A549 (cell line): ENCODE measurements around the gene NFASC. TPM values are rescaled to one million over a fixed set of nuclear protein-coding genes. Genes with fewer than 3 reads are reported as not detected.

ENCODE experiments used
- ATAC-seq, 2 experiments: fragments of 200-7000 bp in 1 of 2; fragments of >200 bp in 1 of 2; cut with Nextera tagmentation in 1 of 2; cut with Tn5 transposase in 1 of 2; 3 replicates each; pipeline versions ENCODE4 v1.8.0 to v1.9.1; 2018 to 2020; ENCODE audit warnings: mild to moderate bottlenecking in 1 of 2, moderate library complexity in 1 of 2
- CTCF ChIA-PET: fragments of 300-600 bp; sonication (Branson Sonifier 250); formaldehyde crosslinking; extraction: SDS; loops from one replicate; lab custom pipeline; 2021; ENCODE audit warnings: antibody characterized with exemption, inconsistent platforms; lab: Yijun Ruan, JAX
- POLR2A ChIA-PET: fragments of 350-600 bp; formaldehyde crosslinking; extraction: SDS; loops from one replicate; lab custom pipeline; 2021; ENCODE audit warnings: antibody characterized with exemption, inconsistent platforms; lab: Yijun Ruan, JAX
- DNase-seq, 2 experiments: peaks; one replicate each; pipeline versions ENCODE4 v3.0.0 to v3.0.0-alpha.2; 2011 to 2016; ENCODE audit warnings: low read depth in 1 of 2, low spot score in 1 of 2
- FAIRE-seq: peaks from 2 replicates; lab custom pipeline; 2011; peaks lifted over from hg19 to GRCh38; lab: Jason Lieb, UNC
- H3K27ac ChIP-seq, 2 experiments: fragments of >200 bp; sonication (Bioruptor Twin); formaldehyde crosslinking; 3 replicates each; pipeline ENCODE4 v1.5.1; 2016 to 2017
- H3K4me1 ChIP-seq: fragments of >200 bp; sonication (Bioruptor Twin); formaldehyde crosslinking; 3 replicates; pipeline ENCODE4 v1.6.1; 2016
- H3K4me2 ChIP-seq: fragments of >200 bp; sonication (Bioruptor Twin); formaldehyde crosslinking; 3 replicates; pipeline ENCODE4 v1.6.1; 2016
- H3K4me3 ChIP-seq: fragments of >200 bp; sonication (Bioruptor Twin); formaldehyde crosslinking; 3 replicates; pipeline ENCODE4 v1.5.1; 2016
- H3K9me3 ChIP-seq: fragments of >200 bp; sonication (Bioruptor Twin); formaldehyde crosslinking; 3 replicates; pipeline ENCODE4 v1.6.1; 2016
- BHLHE40 ChIP-seq: IDR thresholded peaks from 2 replicates; pipeline ENCODE4 v1.6.1; 2012; ENCODE audit warnings: low read depth, low read length, inconsistent platforms
- CBX8 ChIP-seq: fragments of 200-600 bp; sonication (generic); IDR thresholded peaks from 2 replicates; pipeline ENCODE4 v1.6.1; 2016
- CHD4 ChIP-seq: fragments of 200-600 bp; sonication (generic); IDR thresholded peaks from 2 replicates; pipeline ENCODE4 v1.6.1; 2016; ENCODE audit warnings: antibody characterized with exemption, mild to moderate bottlenecking, borderline replicate concordance
- EHMT2 ChIP-seq: fragments of 200-600 bp; sonication (generic); IDR thresholded peaks from 2 replicates; pipeline ENCODE4 v1.6.1; 2016; ENCODE audit warnings: antibody characterized with exemption, low read depth, mild to moderate bottlenecking, moderate library complexity
- EP300 ChIP-seq, 2 experiments: fragments of >200 bp; sonication (Bioruptor Twin); formaldehyde crosslinking; IDR thresholded peaks; 2 replicates in 1 of 2; 3 replicates in 1 of 2; pipeline ENCODE4 v1.6.1; 2016 to 2017
- ESRRA ChIP-seq: fragments of 150-350 bp; IDR thresholded peaks from 2 replicates; pipeline ENCODE4 v1.6.1; 2014; ENCODE audit warnings: mild to moderate bottlenecking, low read length, borderline replicate concordance
- FOXS1 ChIP-seq: fragments of 250-450 bp; sonication (Bioruptor Pico); IDR thresholded peaks from 2 replicates; pipeline ENCODE4 v1.5.0; 2020; ENCODE audit warnings: mild to moderate bottlenecking, moderate library complexity
- GATA3 ChIP-seq: IDR thresholded peaks from 2 replicates; pipeline ENCODE4 v1.6.1; 2012; ENCODE audit warnings: borderline replicate concordance
- HEYL ChIP-seq: fragments of 250-450 bp; sonication (Bioruptor Pico); IDR thresholded peaks from 2 replicates; pipeline ENCODE4 v1.8.0; 2021; ENCODE audit warnings: mild to moderate bottlenecking, moderate library complexity
- HOXB5 ChIP-seq: fragments of 250-450 bp; sonication (Bioruptor Pico); IDR thresholded peaks from 2 replicates; pipeline ENCODE4 v1.5.0; 2020; ENCODE audit warnings: mild to moderate bottlenecking, moderate library complexity
- JUN ChIP-seq, 2 experiments: fragments of >200 bp; sonication (Bioruptor Twin); formaldehyde crosslinking; IDR thresholded peaks; 2 replicates in 1 of 2; 3 replicates in 1 of 2; pipeline ENCODE4 v1.6.1; 2016 to 2017
- JUNB ChIP-seq: fragments of >200 bp; sonication (Bioruptor Twin); formaldehyde crosslinking; IDR thresholded peaks from 2 replicates; pipeline ENCODE4 v1.6.1; 2016
- MAFK ChIP-seq: fragments of 450-650 bp; IDR thresholded peaks from 2 replicates; pipeline ENCODE4 v1.6.1; 2014; ENCODE audit not compliant: partially characterized antibody
- MAZ ChIP-seq: fragments of 150-350 bp; IDR thresholded peaks from 2 replicates; pipeline ENCODE4 v1.6.1; 2014; ENCODE audit warnings: antibody characterized with exemption, low read depth, low read length, borderline replicate concordance
- MYC ChIP-seq: IDR thresholded peaks from 2 replicates; pipeline ENCODE4 v1.6.1; 2012; ENCODE audit warnings: mild to moderate bottlenecking, inconsistent platforms, low read length, improper control_type of control experiment, borderline replicate concordance
- PHF8 ChIP-seq: fragments of 200-600 bp; sonication (generic); IDR thresholded peaks from 2 replicates; pipeline ENCODE4 v1.6.1; 2016; ENCODE audit warnings: low read depth, mild to moderate bottlenecking, antibody characterized with exemption, moderate library complexity, borderline replicate concordance
- POLR2A ChIP-seq: IDR thresholded peaks from 2 replicates; pipeline ENCODE4 v1.6.1; 2012; ENCODE audit warnings: mild to moderate bottlenecking, low read length
- POLR2AphosphoS2 ChIP-seq: conservative IDR thresholded peaks from 2 replicates; pipeline ENCODE4 v1.6.1; 2012; ENCODE audit warnings: low read length, improper control_type of control experiment, inconsistent platforms
- RFX5 ChIP-seq: fragments of 450-650 bp; IDR thresholded peaks from 2 replicates; pipeline ENCODE4 v1.7.1; 2014; ENCODE audit warnings: antibody characterized with exemption, mild to moderate bottlenecking, moderate library complexity
- SMC3 ChIP-seq: fragments of >200 bp; sonication (Bioruptor Twin); formaldehyde crosslinking; IDR thresholded peaks from 3 replicates; pipeline ENCODE4 v1.6.1; 2018; ENCODE audit warnings: inconsistent platforms
- SREBF2 ChIP-seq: fragments of 450-650 bp; IDR thresholded peaks from 2 replicates; pipeline ENCODE4 v1.6.1; 2014; ENCODE audit warnings: mild to moderate bottlenecking, moderate library complexity
- ZFP36 ChIP-seq: fragments of 450-650 bp; IDR thresholded peaks from 2 replicates; pipeline ENCODE4 v1.6.1; 2014; ENCODE audit warnings: borderline replicate concordance; ENCODE audit not compliant: partially characterized antibody
- WGBS: methylation state at CpG from one replicate; pipeline ENCODE4 v1.1.6; 2017; ENCODE audit errors: missing lambda C conversion rate; 5-methylcytosine and 5-hydroxymethylcytosine counted together
- polyA plus RNA-seq, 4 experiments: library from polyadenylated mRNA; depleted of rRNA in 3 of 4; stranded (reverse); fragments of >200 nt; fragmentation: RNase III in 1 of 4; extraction: RNeasy Plus Mini Kit Qiagen cat#74134 plus additional on column Dnase treatment in 1 of 4; gene quantifications; 2 replicates in 3 of 4; 3 replicates in 1 of 4; pipeline ENCODE4 v1.2.3, GENCODE V29; 2011 to 2017
- TF ChIP-seq, protein P1 (sequence below): fragments of >200 bp; sonication (Bioruptor Twin); formaldehyde crosslinking; IDR thresholded peaks from 3 replicates; pipeline ENCODE4 v1.6.1; 2016
- TF ChIP-seq, protein P2 (sequence below): IDR thresholded peaks from 2 replicates; pipeline ENCODE4 v1.6.1; 2012; ENCODE audit warnings: low read depth, borderline replicate concordance
- TF ChIP-seq, protein P3 (sequence below): IDR thresholded peaks from 2 replicates; pipeline ENCODE4 v1.6.1; 2012
- TF ChIP-seq, protein P4 (sequence below): fragments of 150-350 bp; IDR thresholded peaks from 2 replicates; pipeline ENCODE4 v1.6.1; 2014; ENCODE audit warnings: low read depth, mild to moderate bottlenecking, low read length

Gene NFASC
- polyA plus RNA-seq, 2 of the 4 experiments (the other 2 are of a cell fraction): 0.27 to 0.39 TPM

DNA sequence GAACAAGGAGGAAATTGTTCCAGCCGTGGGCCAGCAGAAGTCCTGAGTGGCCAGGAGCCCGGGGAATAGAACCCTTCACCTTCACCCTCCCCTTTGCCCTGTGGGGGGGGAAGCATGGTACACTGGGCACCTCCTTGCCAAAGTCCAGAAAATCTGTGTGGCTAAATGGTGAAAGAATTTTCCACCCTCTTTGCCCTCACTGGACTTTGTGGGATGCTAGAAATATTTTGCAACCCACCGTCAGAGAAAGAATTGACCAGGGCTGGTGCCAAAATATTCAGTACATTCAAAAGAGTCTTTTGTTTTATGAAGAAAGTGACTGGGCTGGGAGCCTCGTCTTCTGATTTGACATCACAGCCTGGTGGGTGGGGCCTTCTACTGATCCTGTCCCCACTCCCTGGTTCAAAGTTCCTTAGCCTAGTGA, 14.6 kb downstream of the NFASC start:
- Histone ChIP-seq H3K4me2 (no peak overlapping the region), H3K4me1 (no peaks in the 10 kb centered on the region), H3K27ac (no peak overlapping the region), H3K4me3 (no peak overlapping the region), H3K9me3 (no peaks in the 10 kb centered on the region)
- TF ChIP-seq GATA3 (no peak), MAFK (no peak), SREBF2 (no peak), PHF8 (no peak), BHLHE40 (no peak), HOXB5 (no peak)
- TF ChIP-seq, protein P1, sequence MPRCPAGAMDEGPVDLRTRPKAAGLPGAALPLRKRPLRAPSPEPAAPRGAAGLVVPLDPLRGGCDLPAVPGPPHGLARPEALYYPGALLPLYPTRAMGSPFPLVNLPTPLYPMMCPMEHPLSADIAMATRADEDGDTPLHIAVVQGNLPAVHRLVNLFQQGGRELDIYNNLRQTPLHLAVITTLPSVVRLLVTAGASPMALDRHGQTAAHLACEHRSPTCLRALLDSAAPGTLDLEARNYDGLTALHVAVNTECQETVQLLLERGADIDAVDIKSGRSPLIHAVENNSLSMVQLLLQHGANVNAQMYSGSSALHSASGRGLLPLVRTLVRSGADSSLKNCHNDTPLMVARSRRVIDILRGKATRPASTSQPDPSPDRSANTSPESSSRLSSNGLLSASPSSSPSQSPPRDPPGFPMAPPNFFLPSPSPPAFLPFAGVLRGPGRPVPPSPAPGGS: no peak
- FAIRE-seq (no peak), DNase-seq (no peak), ATAC-seq (no peak)
- POLR2A ChIA-PET: interaction anchor here (0.6 kb wide), 1 partner anchor 291 kb away, joined by 8 read pairs; no protein-coding TSS in a partner anchor
- CTCF ChIA-PET: interaction anchor here (1.1 kb wide), 1 partner anchor 19 kb away, joined by 4 read pairs; no protein-coding TSS in a partner anchor
- 32% methylated on average over 4 of the region's 4 CpGs for WGBS

DNA sequence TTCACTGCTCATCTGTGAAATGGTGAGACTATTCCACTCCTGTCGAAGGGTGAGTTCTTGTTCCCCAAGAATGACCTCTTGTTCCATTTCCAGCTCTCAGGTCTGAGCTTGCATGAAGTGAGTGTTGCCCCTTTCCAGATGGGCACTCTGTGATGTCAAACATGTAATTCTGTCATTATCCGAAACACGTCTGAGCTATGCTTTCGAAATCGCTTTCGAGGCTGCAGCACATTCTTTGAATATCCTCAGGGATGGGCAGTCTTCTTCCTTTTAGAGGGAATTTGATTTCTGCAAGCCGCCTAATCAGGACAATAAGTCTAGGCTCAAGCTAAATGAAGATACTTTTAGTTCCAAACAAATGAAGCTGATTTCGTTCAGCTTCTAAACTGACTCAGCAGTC, 15.1 kb downstream of the NFASC start:
- POLR2A ChIA-PET: interaction anchor here (0.6 kb wide), 1 partner anchor 291 kb away, joined by 8 read pairs; no protein-coding TSS in a partner anchor
- FAIRE-seq: no peak
- ATAC-seq: no peak
- 65% methylated on average over 8 of the region's 8 CpGs for WGBS
- Histone ChIP-seq H3K4me3 (no peak overlapping the region), H3K27ac (no peak overlapping the region), H3K4me1 (no peaks in the 10 kb centered on the region), H3K4me2 (no peak overlapping the region), H3K9me3 (no peaks in the 10 kb centered on the region)
- TF ChIP-seq MAZ: no peak
- no peak for TF ChIP-seq JUNB
- no peak for TF ChIP-seq SMC3
- TF ChIP-seq EP300 (IDR thresholded peaks at IDR 0.05): no peak
- TF ChIP-seq, protein P2, sequence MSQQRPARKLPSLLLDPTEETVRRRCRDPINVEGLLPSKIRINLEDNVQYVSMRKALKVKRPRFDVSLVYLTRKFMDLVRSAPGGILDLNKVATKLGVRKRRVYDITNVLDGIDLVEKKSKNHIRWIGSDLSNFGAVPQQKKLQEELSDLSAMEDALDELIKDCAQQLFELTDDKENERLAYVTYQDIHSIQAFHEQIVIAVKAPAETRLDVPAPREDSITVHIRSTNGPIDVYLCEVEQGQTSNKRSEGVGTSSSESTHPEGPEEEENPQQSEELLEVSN: no peak
- no peak for TF ChIP-seq PHF8
- TF ChIP-seq ESRRA: no peak
- TF ChIP-seq CBX8: no peak
- TF ChIP-seq FOXS1 (CRISPR knock-in tag): no peak
- no peak for TF ChIP-seq RFX5
- TF ChIP-seq CHD4: no peak
- TF ChIP-seq POLR2A: no peak
- TF ChIP-seq BHLHE40: no peak
- TF ChIP-seq GATA3: no peak
- TF ChIP-seq, protein P3, sequence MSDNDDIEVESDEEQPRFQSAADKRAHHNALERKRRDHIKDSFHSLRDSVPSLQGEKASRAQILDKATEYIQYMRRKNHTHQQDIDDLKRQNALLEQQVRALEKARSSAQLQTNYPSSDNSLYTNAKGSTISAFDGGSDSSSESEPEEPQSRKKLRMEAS: no peak
- no peak for DNase-seq
- CTCF ChIA-PET: interaction anchor here (1.1 kb wide), 1 partner anchor 19 kb away, joined by 4 read pairs; no protein-coding TSS in a partner anchor

DNA sequence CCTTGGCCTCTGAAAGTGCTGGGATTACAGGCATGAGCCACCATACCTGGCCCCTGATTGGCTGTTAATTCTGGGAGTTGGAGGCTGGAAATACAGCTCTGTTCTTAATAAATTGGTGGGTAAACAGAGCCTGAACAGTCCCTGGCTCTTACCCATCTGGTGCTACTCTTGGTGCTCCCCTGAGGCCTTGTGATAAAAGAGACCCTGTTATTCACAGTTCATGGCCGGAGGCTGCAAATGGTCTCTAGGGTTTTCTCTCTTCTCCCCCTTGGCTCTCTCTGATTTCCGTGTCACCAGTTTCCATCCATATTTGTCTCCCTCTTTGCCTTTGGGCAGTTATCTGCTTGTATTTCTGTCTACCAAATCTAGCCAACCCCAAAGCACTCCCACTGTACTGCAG, 17.2 kb downstream of the NFASC start:
- no peak for TF ChIP-seq ZFP36
- no peak for TF ChIP-seq POLR2AphosphoS2
- TF ChIP-seq JUNB: no peak
- TF ChIP-seq EHMT2: no peak
- TF ChIP-seq JUN (IDR thresholded peaks at IDR 0.05): no peak
- TF ChIP-seq, protein P4, sequence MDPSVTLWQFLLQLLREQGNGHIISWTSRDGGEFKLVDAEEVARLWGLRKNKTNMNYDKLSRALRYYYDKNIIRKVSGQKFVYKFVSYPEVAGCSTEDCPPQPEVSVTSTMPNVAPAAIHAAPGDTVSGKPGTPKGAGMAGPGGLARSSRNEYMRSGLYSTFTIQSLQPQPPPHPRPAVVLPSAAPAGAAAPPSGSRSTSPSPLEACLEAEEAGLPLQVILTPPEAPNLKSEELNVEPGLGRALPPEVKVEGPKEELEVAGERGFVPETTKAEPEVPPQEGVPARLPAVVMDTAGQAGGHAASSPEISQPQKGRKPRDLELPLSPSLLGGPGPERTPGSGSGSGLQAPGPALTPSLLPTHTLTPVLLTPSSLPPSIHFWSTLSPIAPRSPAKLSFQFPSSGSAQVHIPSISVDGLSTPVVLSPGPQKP: no peak
- no peak for TF ChIP-seq HEYL (CRISPR knock-in tag)
- no peak for TF ChIP-seq MYC
- TF ChIP-seq, all 56 proteins: peak for 0
- DNase-seq: no peak
- no peaks in the 10 kb centered on the region for H3K4me1 ChIP-seq
- H3K27ac ChIP-seq: no peak overlapping the region
- POLR2A ChIA-PET: no interaction called here
- WGBS: 75% methylated on average over 2 of the region's 2 CpGs
- no peak for ATAC-seq
- H3K9me3 ChIP-seq: no peaks in the 10 kb centered on the region
- CTCF ChIA-PET: interaction anchor here (0.8 kb wide), 1 partner anchor 10 kb away, joined by 3 read pairs; no protein-coding TSS in a partner anchor
- no peak for FAIRE-seq
- no peak overlapping the region for H3K4me3 ChIP-seq
- no peak overlapping the region for H3K4me2 ChIP-seq
